Subcutaneous preadipocyte (primary cell): ENCODE data around the gene OTOA. TPM values are rescaled to one million over a fixed set of nuclear protein-coding genes. Genes with fewer than 3 reads are reported as not detected.

Experiments used
- small RNA-seq: library from RNA; depleted of rRNA; stranded (forward); fragments of <200 nt; gene quantifications from one replicate; pipeline ENCODE3, GENCODE V24; 2012
- total RNA-seq: library from RNA; depleted of rRNA; stranded (reverse); fragments of >200 nt; gene quantifications from 2 replicates; pipeline ENCODE4 v1.2.3, GENCODE V29; 2012

OTOA gene
- total RNA-seq, result under 0.01 and 0.37 TPM in 2 replicates

DNA sequence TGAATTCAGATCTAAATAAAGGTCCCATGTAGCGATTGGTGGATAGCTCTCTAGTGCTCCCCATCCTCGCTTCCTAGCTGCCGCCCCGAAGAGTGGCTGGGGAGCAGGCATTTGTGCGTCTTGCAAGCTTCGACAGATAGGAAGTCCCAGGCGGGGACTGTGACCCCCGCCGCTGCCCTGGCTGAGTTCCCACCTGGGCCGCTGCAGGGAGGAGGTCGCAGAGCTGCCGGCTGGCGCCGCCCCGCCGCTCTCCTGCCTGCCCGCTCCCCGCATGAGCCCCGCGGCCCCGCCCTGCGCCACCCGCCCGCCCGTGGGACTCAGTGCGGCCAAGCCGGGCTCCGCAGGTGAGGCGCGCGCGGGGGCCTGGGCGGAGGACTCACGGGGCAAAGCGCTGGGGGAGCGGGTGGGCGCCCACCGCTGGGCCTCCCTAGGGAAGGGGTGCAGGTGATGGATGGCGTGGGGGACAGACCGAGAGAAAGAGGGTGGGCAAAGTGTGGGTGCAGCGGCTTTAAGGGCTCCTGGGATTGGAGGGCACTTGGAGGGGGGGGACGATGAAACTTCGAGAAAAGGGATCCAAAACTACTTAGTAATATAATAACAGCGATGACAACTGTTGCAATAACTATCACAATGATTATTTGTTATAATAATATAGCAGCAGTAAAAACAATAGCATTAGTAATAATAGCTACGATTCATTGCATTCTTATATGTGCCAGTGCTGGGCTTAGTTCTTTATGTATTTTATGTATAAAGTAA is at the start of gene OTOA:
Gene OTOA, plus strand, starts transcription at position 80 of the 759 bp plus-strand sequence. CDS start 14,547 bp downstream, outside the sequence.

DNA sequence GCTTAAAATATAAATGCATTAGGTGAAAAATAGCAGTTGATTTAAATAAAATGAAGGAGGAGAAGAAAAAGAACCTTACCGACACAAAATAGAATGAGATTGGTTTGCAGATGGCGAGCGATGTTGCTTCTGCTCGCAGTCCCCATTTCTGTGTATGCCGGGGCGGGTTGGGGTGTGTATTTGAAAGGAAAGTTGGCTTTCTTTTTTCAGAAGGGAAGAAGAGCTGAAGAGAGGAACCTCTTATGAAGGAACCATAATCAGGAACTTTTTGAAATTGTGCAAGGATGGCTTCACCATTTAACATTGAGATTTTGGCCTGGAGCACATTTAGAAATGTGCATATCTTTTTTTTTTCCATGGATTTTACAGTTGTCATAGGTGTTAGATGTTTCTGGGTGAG is 11.3 kb upstream of the OTOA start, which contains the start of gene IGSF6:
Gene IGSF6, minus strand, starts transcription at position 156 of the 400 bp plus-strand sequence. Its CDS starts 10 bp downstream, at position 146.

Small RNA genes within 50 kb of the gene (small RNA-seq; reads per million reads assigned to genes)
- gene RNU6-1005P, result 0.79 reads per million, percentile 49 among the genes with 10 or more reads in this experiment
- gene RNU6-196P, result not detected

Other genes starting within 250 kb of the OTOA start
- 183 and 230 TPM in 2 replicates for gene METTL9, start 64.4 kb upstream of the OTOA start, total RNA-seq
- gene IGSF6, start 11.4 kb upstream of the OTOA start, total RNA-seq, result not detected in 2 replicates
- gene NPIPB4, start 193.8 kb downstream of the OTOA start, total RNA-seq, result 33.1 and 49.3 TPM in 2 replicates